Fibroblast of the aortic adventitia (primary cell): ENCODE measurements around the gene VWA3A. TPM values are rescaled to one million over a fixed set of nuclear protein-coding genes. Genes with fewer than 3 reads are reported as not detected.
A peak's percentile ranks its signal among the peaks of the same experiment; 100 is the strongest.
"Not testable (repeated sequence)": the region's sequence is repeated elsewhere in the genome, so short reads cannot be mapped to it uniquely, and the experiment has no call there.

Experiments used
- DNase-seq: peaks from one replicate; pipeline ENCODE4 v3.0.0-alpha.2; 2010; ENCODE audit warnings: low read depth
- H3K4me3 ChIP-seq: 2 replicates; pipeline ENCODE4 v1.5.1; 2011; ENCODE audit warnings: low read depth, mild to moderate bottlenecking, control low read depth, low read length, moderate library complexity
- total RNA-seq: library from RNA; depleted of rRNA; stranded (reverse); fragments of >200 nt; gene quantifications from 2 replicates; pipeline ENCODE4 v1.2.3, GENCODE V29; 2012; ENCODE audit warnings: low replicate concordance
- TF ChIP-seq, protein P1 (sequence below): IDR thresholded peaks from 2 replicates; pipeline ENCODE4 v1.5.1; 2011; ENCODE audit warnings: mild to moderate bottlenecking, low read length, control low read depth, inconsistent platforms; ENCODE audit not compliant: insufficient read depth

VWA3A gene
- total RNA-seq, 1 donor = 0.18 TPM

DNA sequence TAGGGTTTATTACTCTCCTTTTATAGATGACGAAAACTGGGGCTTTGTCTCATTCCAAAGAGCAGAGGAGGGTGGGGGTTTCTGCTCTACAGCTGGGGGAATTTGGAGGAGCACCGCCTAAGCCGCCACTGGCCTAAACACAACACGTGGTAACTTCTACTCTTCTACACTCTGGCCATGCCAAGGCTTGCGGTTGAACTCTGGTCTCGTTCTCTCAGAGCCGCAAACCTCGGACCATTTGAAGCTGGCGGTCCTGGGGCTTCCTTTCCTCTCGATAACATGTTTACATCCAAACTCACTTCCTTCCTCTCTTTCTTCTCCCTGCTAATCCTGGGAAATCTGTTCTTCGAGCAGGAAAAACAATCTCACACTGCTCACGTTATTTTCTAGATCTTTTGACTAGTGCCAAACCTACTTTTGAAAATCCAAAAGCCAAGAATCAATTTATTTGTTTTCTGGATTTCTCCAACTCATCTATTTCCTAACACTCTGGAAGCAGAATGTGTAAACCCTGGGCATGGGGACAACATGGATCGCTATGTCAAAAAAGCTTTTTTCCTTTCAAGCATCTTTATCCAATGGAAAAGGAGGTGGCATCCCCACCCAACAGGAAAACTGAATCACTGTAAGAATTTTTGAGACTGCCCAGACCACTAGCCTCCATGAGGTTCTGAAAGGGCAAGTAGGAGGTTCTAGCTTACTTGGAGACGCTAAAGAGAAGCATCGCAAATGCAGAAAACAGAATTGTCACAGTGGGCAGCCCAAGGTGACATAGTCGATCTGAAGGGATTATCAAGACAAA is 100.1 kb downstream of the VWA3A start:
- peak; percentile 98 for DNase-seq
- H3K4me3 ChIP-seq = peak overlapping the region; percentile 62
- TF ChIP-seq, protein P1, sequence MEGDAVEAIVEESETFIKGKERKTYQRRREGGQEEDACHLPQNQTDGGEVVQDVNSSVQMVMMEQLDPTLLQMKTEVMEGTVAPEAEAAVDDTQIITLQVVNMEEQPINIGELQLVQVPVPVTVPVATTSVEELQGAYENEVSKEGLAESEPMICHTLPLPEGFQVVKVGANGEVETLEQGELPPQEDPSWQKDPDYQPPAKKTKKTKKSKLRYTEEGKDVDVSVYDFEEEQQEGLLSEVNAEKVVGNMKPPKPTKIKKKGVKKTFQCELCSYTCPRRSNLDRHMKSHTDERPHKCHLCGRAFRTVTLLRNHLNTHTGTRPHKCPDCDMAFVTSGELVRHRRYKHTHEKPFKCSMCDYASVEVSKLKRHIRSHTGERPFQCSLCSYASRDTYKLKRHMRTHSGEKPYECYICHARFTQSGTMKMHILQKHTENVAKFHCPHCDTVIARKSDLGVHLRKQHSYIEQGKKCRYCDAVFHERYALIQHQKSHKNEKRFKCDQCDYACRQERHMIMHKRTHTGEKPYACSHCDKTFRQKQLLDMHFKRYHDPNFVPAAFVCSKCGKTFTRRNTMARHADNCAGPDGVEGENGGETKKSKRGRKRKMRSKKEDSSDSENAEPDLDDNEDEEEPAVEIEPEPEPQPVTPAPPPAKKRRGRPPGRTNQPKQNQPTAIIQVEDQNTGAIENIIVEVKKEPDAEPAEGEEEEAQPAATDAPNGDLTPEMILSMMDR = no peak

DNA sequence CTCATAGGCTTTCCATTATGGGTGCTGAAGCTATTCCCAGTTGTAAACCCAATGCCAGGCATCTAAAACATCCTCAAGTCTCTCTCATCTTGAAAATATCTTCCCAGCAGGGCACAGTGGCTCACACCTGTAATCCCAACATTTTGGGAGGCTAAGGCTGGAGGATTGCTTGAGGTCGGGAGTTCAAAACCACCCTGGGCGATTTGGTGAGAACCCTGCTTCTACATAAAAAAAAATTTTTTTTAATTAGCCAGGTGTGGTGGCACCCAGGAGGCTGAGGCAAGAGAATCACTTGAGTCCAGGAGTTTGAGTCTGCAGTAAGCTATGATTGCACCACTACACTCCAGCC is 100.7 kb downstream of the VWA3A start:
- H3K4me3 ChIP-seq = peak overlapping the region; percentile 62
- TF ChIP-seq, protein P1 = no peak
- no peak for DNase-seq

DNA sequence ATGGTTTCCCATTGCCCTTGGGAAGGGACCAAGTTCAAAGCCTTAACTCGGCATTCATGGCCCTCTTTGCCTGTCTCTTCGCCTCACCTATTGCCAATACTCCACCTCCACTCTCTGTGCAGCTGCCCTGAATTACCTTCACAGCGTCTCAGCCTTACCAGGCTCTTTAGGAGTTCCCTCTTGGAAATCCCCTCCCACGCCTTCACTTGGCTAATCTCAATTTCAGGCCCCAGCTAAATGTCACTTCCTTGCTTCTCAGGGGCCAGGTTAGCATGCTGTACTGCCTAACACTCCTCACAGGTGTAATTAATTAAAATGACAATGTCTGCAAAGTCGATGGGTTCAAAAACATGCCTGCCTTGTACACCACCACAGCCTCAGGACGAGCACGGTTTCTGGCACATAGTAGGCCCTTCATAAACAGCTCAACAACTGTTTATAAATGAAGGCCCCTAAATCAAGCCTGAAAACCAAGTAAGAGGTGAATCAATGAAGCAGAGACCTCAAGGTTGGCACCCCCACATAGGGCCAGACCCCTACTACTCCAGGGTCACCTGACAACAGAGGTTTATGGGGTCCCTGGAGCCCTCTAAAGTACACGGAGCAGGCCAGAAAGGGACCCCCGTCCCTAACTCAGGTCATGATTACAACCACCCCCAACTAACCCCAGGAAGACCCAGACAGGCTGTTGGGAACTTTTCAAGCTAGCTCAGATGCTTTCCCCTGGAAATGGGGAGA is 102.5 kb downstream of the VWA3A start:
- TF ChIP-seq, protein P1 = no peak
- no peak overlapping the region for H3K4me3 ChIP-seq
- no peak for DNase-seq

DNA sequence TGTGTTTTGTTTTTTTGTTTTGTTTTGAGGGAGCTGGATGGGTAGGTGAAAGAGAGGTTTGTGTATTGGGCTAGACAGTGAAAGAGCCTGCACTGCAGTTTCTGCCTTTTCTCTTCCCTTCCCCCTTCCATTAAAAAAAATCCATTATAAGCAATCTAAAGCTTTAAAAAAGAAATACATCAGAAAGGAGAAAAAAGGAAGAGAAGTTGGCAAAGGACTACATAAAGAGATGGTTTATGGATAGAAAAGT is 103.0 kb downstream of the VWA3A start:
- TF ChIP-seq, protein P1 = no peak
- H3K4me3 ChIP-seq = no peak overlapping the region
- DNase-seq = no peak

DNA sequence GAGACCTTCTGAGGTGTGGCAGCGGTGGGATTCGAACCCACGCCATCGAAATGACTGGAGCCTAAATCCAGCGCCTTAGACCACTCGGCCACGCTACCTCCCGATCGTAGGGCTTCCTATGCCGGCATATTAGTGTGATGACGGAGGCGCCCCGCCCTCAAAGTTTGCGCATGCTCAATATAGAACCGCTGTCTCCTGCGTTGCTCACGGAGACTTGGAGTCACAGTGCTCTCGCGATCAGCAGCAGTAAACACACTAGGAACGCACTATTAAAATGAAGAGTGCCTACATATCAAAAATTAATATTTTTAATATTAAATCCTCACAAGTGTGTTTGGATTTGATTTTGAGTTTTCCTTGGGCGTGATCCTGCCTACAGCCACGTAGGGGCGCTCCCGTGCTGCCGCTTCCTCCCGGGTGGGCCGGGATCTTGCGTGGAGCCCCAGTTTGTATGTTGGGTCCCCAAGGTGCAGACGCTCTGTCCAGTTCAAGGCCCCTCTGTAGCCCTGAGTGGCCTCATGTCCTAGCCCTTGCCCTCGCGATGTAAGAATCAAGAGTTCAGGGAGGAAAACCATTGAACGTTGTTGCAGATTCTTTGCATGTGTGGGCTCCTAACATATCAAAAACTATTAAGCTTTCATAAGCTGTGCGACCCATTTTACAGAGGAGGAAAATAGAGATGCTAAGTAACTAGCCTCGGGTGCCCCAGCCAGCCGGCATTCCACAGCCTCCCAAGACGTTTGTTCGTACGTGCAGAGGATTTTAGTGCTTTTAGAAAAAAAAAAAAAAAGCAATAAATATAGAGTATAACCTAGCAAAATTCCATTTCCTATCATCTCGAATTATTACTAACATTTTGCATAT is 103.6 kb downstream of the VWA3A start:
- DNase-seq = peak; percentile 94
- TF ChIP-seq, protein P1 = peak; percentile 91
- H3K4me3 ChIP-seq = peak overlapping the region; percentile 68

DNA sequence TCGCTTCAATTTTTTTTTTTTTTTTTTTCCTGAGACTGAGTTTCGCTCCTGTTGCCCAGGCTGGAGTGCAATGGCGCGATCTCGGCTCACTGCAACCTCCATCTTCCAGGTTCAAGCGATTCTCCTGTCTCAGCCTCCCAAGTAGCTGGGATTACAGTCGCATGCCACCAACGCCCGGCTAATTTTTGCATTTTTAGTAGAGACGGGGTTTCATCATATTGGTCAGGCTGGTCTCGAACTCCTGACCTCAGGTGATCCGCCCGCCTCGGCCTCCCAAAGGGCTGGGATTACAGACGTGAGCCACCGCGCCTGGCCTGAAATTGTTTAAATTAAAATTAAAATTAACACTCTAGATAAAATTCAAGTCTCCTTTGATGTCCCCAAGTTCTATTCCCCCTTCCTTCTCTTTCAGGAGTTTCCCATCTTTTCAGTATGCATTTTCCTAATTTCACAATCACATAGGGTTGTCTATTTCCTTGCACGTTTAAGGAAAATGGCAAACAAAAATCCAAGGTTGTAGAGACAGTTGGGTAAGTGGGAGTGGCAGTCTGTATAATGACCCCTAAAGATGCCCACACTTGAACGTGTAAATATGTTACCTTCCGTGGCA is 104.3 kb downstream of the VWA3A start:
- H3K4me3 ChIP-seq, DNase-seq: not testable (repeated sequence)
